Liver (tissue), 3 donors: ENCODE measurements around the gene PPP1R12C.

ENCODE experiments used
- CTCF ChIP-seq: fragments of 150-350 bp; IDR thresholded peaks from 2 replicates; pipeline ENCODE4 v1.5.1; 2017; ENCODE audit warnings: improper control_type of control experiment, low read depth, low read length; ENCODE audit not compliant: missing input control
- JUND ChIP-seq, 2 donors: IDR thresholded peaks; 2 replicates each; pipeline ENCODE4 v1.6.1; 2016; ENCODE audit warnings: antibody characterized with exemption in 2 of 2
- NR2F2 ChIP-seq: IDR thresholded peaks from 2 replicates; pipeline ENCODE4 v1.6.1; 2016; ENCODE audit warnings: antibody characterized with exemption
- RAD21 ChIP-seq, 2 donors: IDR thresholded peaks; 2 replicates each; pipeline ENCODE4 v1.6.1; 2016; ENCODE audit warnings: antibody characterized with exemption in 2 of 2, mild to moderate bottlenecking in 2 of 2
- REST ChIP-seq: IDR thresholded peaks from 2 replicates; pipeline ENCODE4 v1.6.1; 2016; ENCODE audit warnings: antibody characterized with exemption, mild to moderate bottlenecking
- SP1 ChIP-seq: IDR thresholded peaks from 2 replicates; pipeline ENCODE4 v1.6.1; 2018; ENCODE audit warnings: antibody characterized with exemption, mild to moderate bottlenecking
- TAF1 ChIP-seq: conservative IDR thresholded peaks from 2 replicates; pipeline ENCODE4 v1.6.1; 2016; ENCODE audit warnings: antibody characterized with exemption, mild to moderate bottlenecking
- YY1 ChIP-seq: IDR thresholded peaks from 2 replicates; pipeline ENCODE4 v1.6.1; 2016; ENCODE audit warnings: antibody characterized with exemption, mild to moderate bottlenecking
- ZBTB33 ChIP-seq: IDR thresholded peaks from 2 replicates; pipeline ENCODE4 v1.6.1; 2016; ENCODE audit warnings: antibody characterized with exemption
- donor health status: healthy.
- donor health status: healthy.

GRCh38 chr19:55083004-55083850, 34.2 kb downstream of the PPP1R12C start:
- TF ChIP-seq CTCF (no peak), JUND (IDR thresholded peaks at IDR 0.05) (no peak), REST (no peak), ZBTB33 (no peak), SP1 (no peak), NR2F2 (no peak), RAD21 (IDR thresholded peaks at IDR 0.05) (no peak), TAF1 (no peak), YY1 (no peak)
